ENCODE results near the gene CDKN3. TPM values are rescaled to one million over a fixed set of nuclear protein-coding genes. Genes with fewer than 3 reads are reported as not detected.

CDKN3 gene
- total RNA-seq, 1 donor from 2014 or later = 15.7 TPM

DNA sequence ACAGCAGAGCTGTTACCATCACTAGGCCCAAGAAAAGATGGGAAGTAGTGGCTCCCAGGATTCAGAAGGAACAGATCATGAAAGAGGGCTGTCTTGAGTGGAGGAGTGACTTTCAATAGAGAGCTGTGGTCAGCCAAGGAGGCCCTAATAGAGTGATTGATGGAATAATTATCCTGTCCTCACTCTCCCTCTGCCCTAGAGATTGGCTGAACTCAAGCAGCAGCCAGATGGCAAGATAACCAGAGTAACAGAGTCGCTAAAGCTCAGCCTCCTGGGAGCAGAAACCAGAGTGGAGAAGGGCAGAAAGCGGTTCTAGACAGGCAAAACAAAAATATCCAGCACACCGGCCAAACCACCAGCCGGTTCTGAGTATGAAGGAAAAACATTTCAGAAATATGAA is 68.8 kb downstream of the CDKN3 start:
- Histone ChIP-seq H3K4me3 (ENCODE audit: low read length in 3 of 3) (no peak overlapping the region), H3K36me3 (ENCODE audit: control insufficient read depth in 3 of 3, insufficient read depth in 3 of 3, low read length in 3 of 3) (peaks cover 0 to 3% (median 3%) of the 10 kb centered on the region in 3 donors), H3K9me3 (ENCODE audit: control insufficient read depth in 3 of 3, low read length in 3 of 3) (no peaks in the 10 kb centered on the region), H3K27me3 (ENCODE audit: control insufficient read depth in 3 of 3, insufficient read depth in 3 of 3, low read length in 3 of 3) (no peaks in the 10 kb centered on the region), H3K9ac (ENCODE audit: low read depth in 1 of 3, low read length in 3 of 3) (no peak overlapping the region), H3K4me1 (ENCODE audit: control insufficient read depth in 3 of 3, insufficient read depth in 3 of 3, low read length in 3 of 3) (no peaks in the 10 kb centered on the region), H3K27ac (ENCODE audit: low read depth, low read length) (no peak overlapping the region)

DNA sequence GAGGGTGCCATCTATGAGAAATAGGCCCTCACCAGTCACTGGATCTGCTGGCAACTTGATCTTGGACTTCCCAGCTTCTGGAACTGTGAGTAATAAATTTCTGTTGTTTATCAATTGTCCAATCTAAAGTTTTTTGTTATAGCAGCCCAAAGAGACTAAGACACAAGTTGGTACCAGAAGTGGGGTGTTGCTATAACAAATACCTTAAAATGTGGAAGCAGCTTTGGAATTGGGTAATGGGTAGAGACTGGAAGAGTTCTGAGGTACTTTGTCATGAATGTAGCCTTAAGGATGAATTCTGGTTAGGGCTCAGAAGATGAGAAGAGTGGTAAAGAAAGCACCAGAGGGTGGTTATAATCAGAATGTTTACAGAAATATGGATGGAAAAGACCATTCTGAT is 70.5 kb downstream of the CDKN3 start:
- H3K4me1 ChIP-seq (ENCODE audit: control insufficient read depth in 3 of 3, insufficient read depth in 3 of 3, low read length in 3 of 3) = no peaks in the 10 kb centered on the region

More for the DNA sequence above, 70.5 kb downstream of the CDKN3 start:
- H3K9ac ChIP-seq (ENCODE audit: low read depth in 1 of 3, low read length in 3 of 3) = no peak overlapping the region
- H3K36me3 ChIP-seq (ENCODE audit: control insufficient read depth in 3 of 3, insufficient read depth in 3 of 3, low read length in 3 of 3) = peaks cover 0 to 5% (median 3%) of the 10 kb centered on the region in 3 donors
- no peak overlapping the region for H3K27ac ChIP-seq (ENCODE audit: low read depth, low read length)
- H3K4me3 ChIP-seq (ENCODE audit: low read length in 3 of 3) = no peak overlapping the region
- no peaks in the 10 kb centered on the region for H3K27me3 ChIP-seq (ENCODE audit: control insufficient read depth in 3 of 3, insufficient read depth in 3 of 3, low read length in 3 of 3)
- H3K9me3 ChIP-seq (ENCODE audit: control insufficient read depth in 3 of 3, low read length in 3 of 3) = no peaks in the 10 kb centered on the region

Other genes starting within 250 kb of the CDKN3 start
- 30.8 TPM for gene CNIH1, start 44.4 kb downstream of the CDKN3 start, total RNA-seq
- gene GMFB, start 92.0 kb downstream of the CDKN3 start, total RNA-seq = 42.8 TPM
- gene CGRRF1, start 112.9 kb downstream of the CDKN3 start, total RNA-seq = 20.4 TPM
- gene SAMD4A, start 170.1 kb downstream of the CDKN3 start, total RNA-seq = 52.2 TPM

Data from skeletal muscle tissue (tissue), 4 donors.